ENCODE results near the gene UBC.

Gene UBC

GRCh38 chr12:124939421-124940142 is 25.1 kb upstream of the UBC start (continued):
- TF ChIP-seq ZNF366 (tag by site-specific recombination; conservative IDR thresholded peaks at IDR 0.05) (peak; percentile 84), ZNF24 (tag by site-specific recombination; IDR thresholded peaks at IDR 0.05) (no peak; the same call in none of the 2 replicates), KLF16 (tag by site-specific recombination; IDR thresholded peaks at IDR 0.05) (0 out of 2 replicates have a peak, but pooled peaks have one; percentile 17), KLF9 (tag by site-specific recombination; IDR thresholded peaks at IDR 0.05; ENCODE audit: low read depth) (0 out of 2 replicates have a peak, but pooled peaks have one; percentile 31), ZNF362 (tag by site-specific recombination; IDR thresholded peaks at IDR 0.05) (peak; percentile 37; the same call in 1 of the 2 replicates), ZNF785 (tag by site-specific recombination; IDR thresholded peaks at IDR 0.05) (no peak), SALL2 (tag by site-specific recombination; IDR thresholded peaks at IDR 0.05; ENCODE audit: borderline replicate concordance) (peak; percentile 78; the same call in 1 of the 2 replicates), ZNF292 (tag by site-specific recombination; IDR thresholded peaks at IDR 0.05; ENCODE audit: borderline replicate concordance, low read depth) (no peak), ZNF223 (tag by site-specific recombination; IDR thresholded peaks at IDR 0.05) (peak; percentile 99), ZBTB7A (tag by site-specific recombination; IDR thresholded peaks at IDR 0.05; ENCODE audit: low read depth) (no peak; the same call in none of the 2 replicates), MZF1 (tag by site-specific recombination; IDR thresholded peaks at IDR 0.05; ENCODE audit: borderline replicate concordance) (peak; percentile 98), ZNF585B (tag by site-specific recombination; IDR thresholded peaks at IDR 0.05) (no peak), ELK4 (IDR thresholded peaks at IDR 0.05; ENCODE audit: borderline replicate concordance, low read depth, low read length) (no peak), ZNF211 (tag by site-specific recombination; IDR thresholded peaks at IDR 0.05; ENCODE audit: low read depth) (no peak), KLF8 (tag by site-specific recombination; IDR thresholded peaks at IDR 0.05) (peak; percentile 63), INSM2 (tag by site-specific recombination; IDR thresholded peaks at IDR 0.05) (peak; percentile 67; the same call in 1 of the 2 replicates), HOXC10 (CRISPR knock-in tag; IDR thresholded peaks at IDR 0.05) (no peak), ZBTB6 (tag by site-specific recombination; IDR thresholded peaks at IDR 0.05) (peak; percentile 59), ZNF518A (tag by site-specific recombination; conservative IDR thresholded peaks at IDR 0.05; ENCODE audit: low read depth) (no peak; the same call in 1 of the 2 replicates), ZFP69B (tag by site-specific recombination; IDR thresholded peaks at IDR 0.05) (peak; percentile 63), ZNF280D (tag by site-specific recombination; IDR thresholded peaks at IDR 0.05) (no peak)
- TF ChIP-seq, protein P1, sequence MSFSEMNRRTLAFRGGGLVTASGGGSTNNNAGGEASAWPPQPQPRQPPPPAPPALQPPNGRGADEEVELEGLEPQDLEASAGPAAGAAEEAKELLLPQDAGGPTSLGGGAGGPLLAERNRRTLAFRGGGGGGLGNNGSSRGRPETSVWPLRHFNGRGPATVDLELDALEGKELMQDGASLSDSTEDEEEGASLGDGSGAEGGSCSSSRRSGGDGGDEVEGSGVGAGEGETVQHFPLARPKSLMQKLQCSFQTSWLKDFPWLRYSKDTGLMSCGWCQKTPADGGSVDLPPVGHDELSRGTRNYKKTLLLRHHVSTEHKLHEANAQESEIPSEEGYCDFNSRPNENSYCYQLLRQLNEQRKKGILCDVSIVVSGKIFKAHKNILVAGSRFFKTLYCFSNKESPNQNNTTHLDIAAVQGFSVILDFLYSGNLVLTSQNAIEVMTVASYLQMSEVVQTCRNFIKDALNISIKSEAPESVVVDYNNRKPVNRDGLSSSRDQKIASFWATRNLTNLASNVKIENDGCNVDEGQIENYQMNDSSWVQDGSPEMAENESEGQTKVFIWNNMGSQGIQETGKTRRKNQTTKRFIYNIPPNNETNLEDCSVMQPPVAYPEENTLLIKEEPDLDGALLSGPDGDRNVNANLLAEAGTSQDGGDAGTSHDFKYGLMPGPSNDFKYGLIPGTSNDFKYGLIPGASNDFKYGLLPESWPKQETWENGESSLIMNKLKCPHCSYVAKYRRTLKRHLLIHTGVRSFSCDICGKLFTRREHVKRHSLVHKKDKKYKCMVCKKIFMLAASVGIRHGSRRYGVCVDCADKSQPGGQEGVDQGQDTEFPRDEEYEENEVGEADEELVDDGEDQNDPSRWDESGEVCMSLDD (tag by site-specific recombination; IDR thresholded peaks at IDR 0.05): peak; percentile 92

Data from HEK293 (cell line).